Measurements from ENCODE around the gene PRIM2.

DNA sequence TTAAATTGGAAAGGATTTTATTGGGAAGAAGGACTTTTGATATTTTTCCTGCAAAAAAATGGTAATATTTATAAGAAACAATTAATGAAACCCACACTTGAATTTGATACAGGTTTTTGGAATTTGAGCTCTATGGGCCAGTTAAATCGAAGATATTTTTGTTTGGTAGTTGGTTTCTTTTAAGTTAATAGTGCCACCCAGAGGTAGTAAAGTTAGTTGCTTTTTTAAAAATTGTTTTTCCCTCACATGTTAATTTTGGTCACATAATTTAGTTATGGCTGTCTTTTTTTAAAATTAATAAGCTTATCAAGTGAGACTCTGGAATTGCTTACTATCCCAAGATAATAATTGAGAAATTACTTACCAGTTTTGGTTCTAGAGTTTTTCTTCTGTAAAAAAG, 7.1 kb downstream of the PRIM2 start:
- TF ChIP-seq RAD21 (IDR thresholded peaks at IDR 0.05; ENCODE audit: low read depth) = peak; percentile 53
- TF ChIP-seq, protein P1, sequence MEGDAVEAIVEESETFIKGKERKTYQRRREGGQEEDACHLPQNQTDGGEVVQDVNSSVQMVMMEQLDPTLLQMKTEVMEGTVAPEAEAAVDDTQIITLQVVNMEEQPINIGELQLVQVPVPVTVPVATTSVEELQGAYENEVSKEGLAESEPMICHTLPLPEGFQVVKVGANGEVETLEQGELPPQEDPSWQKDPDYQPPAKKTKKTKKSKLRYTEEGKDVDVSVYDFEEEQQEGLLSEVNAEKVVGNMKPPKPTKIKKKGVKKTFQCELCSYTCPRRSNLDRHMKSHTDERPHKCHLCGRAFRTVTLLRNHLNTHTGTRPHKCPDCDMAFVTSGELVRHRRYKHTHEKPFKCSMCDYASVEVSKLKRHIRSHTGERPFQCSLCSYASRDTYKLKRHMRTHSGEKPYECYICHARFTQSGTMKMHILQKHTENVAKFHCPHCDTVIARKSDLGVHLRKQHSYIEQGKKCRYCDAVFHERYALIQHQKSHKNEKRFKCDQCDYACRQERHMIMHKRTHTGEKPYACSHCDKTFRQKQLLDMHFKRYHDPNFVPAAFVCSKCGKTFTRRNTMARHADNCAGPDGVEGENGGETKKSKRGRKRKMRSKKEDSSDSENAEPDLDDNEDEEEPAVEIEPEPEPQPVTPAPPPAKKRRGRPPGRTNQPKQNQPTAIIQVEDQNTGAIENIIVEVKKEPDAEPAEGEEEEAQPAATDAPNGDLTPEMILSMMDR (IDR thresholded peaks at IDR 0.05 in 2 of 3, conservative IDR thresholded peaks at IDR 0.05 in 1 of 3; ENCODE audit: borderline replicate concordance in 1 of 3, insufficient read depth in 1 of 3, low read depth in 2 of 3, low read length in 2 of 3) = peak; percentile 13 to 53 (median 34); a peak in 3 of 6 replicates
- TF ChIP-seq ZFX (IDR thresholded peaks at IDR 0.05) = no peak
- no peak for TF ChIP-seq POLR2A (IDR thresholded peaks at IDR 0.05; ENCODE audit: borderline replicate concordance, extremely low read depth, insufficient read depth, insufficient read length)
- no peak for TF ChIP-seq EZH2 (IDR thresholded peaks at IDR 0.05)
- TF ChIP-seq, protein P2, sequence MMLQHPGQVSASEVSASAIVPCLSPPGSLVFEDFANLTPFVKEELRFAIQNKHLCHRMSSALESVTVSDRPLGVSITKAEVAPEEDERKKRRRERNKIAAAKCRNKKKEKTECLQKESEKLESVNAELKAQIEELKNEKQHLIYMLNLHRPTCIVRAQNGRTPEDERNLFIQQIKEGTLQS (IDR thresholded peaks at IDR 0.05) = no peak
- no peak for TF ChIP-seq SIN3A (IDR thresholded peaks at IDR 0.05; ENCODE audit: low read depth)
- TF ChIP-seq EZH2phosphoT487 (IDR thresholded peaks at IDR 0.05; ENCODE audit: borderline replicate concordance) = no peak
- no peak for TF ChIP-seq POLR2AphosphoS5 (IDR thresholded peaks at IDR 0.05; ENCODE audit: low read depth, low read length)
- TF ChIP-seq SP1 (IDR thresholded peaks at IDR 0.05; ENCODE audit: low read depth) = no peak
- TF ChIP-seq EGR1 (IDR thresholded peaks at IDR 0.05; ENCODE audit: low read depth) = no peak

All from HCT116 (cell line).